SK-N-MC (cell line): ENCODE results near the gene ATP10D.

Source experiments
- EZH2 ChIP-seq: fragments of 200-600 bp; sonication (generic); IDR thresholded peaks from one replicate; pipeline ENCODE4 v1.6.1; 2017; ENCODE audit warnings: antibody characterized with exemption
- FOXP2 ChIP-seq: optimal IDR thresholded peaks from 2 replicates; pipeline ENCODE3; 2011; ENCODE audit warnings: mild to moderate bottlenecking, moderate library complexity; ENCODE audit not compliant: insufficient read depth; ENCODE audit errors: extremely low read length, control extremely low read depth
- POLR2AphosphoS5 ChIP-seq: IDR thresholded peaks from 2 replicates; pipeline ENCODE4 v1.6.1; 2012; ENCODE audit warnings: mild to moderate bottlenecking, low read depth, low read length, borderline replicate concordance

GRCh38 chr4:47570816-47571215 lies 85.7 kb downstream of the ATP10D start:
- TF ChIP-seq EZH2 (no peak), POLR2AphosphoS5 (no peak), FOXP2 (no peak)
